Panc1 (cell line): ENCODE data around the gene NCDN.
A peak's percentile ranks its signal among the peaks of the same experiment; 100 is the strongest.

Experiments used
- CTCF ChIP-seq: fragments of 450-650 bp; IDR thresholded peaks from 2 replicates; pipeline ENCODE4 v1.5.1; 2017; ENCODE audit warnings: mild to moderate bottlenecking
- POLR2AphosphoS5 ChIP-seq: IDR thresholded peaks from 2 replicates; pipeline ENCODE4 v1.6.1; 2012; ENCODE audit warnings: mild to moderate bottlenecking, low read depth, low read length, moderate library complexity
- SIN3A ChIP-seq: IDR thresholded peaks from 2 replicates; pipeline ENCODE4 v1.6.1; 2012; ENCODE audit warnings: low read depth, mild to moderate bottlenecking, low read length, moderate library complexity, borderline replicate concordance; ENCODE audit not compliant: insufficient read depth
- TCF7L2 ChIP-seq: IDR thresholded peaks from 2 replicates; pipeline ENCODE4 v1.6.1; 2011; ENCODE audit warnings: mild to moderate bottlenecking, low read depth, low read length, inconsistent platforms

- TF ChIP-seq SIN3A (no peak), CTCF (peak; percentile 21), POLR2AphosphoS5 (no peak), TCF7L2 (no peak)
Observed at GRCh38 chr1:35564884-35565741, 7.5 kb downstream of the NCDN start.
